HG03432 (cell line): ENCODE results near the gene CACNA1I.
"Not testable (repeated sequence)": the region's sequence is repeated elsewhere in the genome, so short reads cannot be mapped to it uniquely, and the experiment has no call there.

Experiments
- ATAC-seq: cut with Tn5 transposase; IDR thresholded peaks from one replicate; pipeline ENCODE4 v1.9.1; 2021; ENCODE audit warnings: mild to moderate bottlenecking, moderate library complexity; ENCODE audit not compliant: unreplicated experiment

CACNA1I gene

DNA sequence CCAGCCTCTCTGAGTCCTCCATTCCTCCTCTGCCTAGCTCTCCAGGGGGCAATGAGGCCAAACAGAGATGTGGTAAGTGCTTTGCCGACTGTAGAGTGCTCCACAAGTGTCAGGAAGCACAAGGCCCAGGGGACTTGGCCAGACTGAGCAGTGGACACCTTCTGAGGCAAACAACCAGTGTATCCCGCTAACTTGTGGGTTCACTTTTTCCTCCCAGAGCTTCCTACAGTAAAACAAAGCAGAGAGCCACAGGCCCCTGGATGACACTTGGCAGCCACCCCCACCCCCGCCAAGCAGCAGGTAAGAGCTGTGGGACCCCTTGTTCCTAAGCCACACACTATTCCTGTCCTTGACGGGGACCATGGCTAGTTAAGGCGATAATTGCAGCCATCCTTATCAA lies 160.9 kb downstream of the CACNA1I start:
- ATAC-seq, result no peak

DNA sequence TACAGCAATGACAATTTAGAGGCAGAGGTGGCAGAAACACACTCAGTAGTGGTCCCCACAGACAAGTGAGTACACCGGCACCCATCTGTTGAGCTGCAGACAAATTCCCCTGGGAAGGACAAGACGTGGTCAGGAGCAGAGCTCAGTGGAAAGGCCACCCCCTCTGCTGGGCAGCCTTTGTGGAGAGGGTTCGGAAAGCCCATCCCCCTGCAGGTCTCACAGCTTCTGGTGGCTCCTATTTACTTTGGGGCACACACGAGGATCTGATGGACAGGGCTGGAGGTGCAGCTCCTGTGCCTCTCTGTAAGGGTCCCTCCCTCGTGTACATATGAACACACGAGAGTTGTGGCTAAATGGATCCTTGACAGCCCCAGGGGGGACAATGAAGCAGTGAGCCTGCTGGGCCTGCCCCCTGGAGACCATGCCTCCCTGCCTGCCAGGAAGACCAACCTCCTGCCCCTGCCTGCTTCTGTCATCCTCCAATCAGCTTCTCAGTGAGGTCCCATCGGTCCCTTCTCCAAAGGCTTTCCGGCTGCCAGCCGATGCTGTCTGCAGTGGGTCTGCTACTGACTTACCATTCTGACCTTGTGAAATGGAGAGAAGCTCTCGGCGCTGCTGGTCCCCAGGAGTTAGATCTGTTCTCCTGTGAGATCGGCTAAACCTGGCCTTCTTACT lies 161.5 kb downstream of the CACNA1I start:
- ATAC-seq, result no peak

DNA sequence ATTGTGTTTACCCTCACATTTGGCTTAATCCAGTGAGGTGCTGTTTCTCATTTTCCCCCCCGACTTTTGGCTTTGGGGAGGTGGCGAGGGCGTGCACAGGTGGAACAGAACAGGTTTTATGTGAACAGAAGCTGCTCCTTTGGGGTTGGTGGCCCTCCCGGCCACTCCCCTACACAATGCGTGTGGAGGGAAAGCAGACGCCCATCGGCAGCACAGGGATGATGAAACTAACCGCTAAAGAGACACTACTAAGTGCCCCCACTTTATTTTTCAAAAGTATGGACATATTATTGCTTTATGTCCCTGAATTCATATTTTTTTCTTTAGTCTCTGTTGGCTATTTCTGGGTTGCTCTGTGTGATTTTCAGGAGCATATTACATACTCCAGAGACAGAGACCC lies 162.1 kb downstream of the CACNA1I start:
- no peak for ATAC-seq

DNA sequence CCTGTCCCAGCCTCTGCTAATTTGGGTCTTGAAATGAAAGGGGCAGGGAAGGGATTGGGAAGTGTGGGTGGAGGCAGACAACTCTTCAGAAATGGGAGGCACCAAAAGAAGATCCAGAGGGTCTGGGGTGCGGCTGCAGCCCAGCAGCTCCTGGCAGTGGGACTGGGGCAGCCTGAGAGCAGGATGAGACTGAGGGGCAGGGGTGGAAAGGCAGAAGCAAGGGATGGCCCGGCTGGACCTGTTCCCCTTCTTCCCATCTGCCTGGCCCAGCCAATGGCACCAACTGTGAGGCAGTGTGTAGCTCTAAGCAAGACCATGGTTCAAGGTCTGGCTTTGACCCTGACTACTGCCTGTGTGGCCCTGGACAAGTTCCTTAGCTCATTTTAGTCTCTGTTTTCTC lies 162.6 kb downstream of the CACNA1I start:
- ATAC-seq, result no peak

DNA sequence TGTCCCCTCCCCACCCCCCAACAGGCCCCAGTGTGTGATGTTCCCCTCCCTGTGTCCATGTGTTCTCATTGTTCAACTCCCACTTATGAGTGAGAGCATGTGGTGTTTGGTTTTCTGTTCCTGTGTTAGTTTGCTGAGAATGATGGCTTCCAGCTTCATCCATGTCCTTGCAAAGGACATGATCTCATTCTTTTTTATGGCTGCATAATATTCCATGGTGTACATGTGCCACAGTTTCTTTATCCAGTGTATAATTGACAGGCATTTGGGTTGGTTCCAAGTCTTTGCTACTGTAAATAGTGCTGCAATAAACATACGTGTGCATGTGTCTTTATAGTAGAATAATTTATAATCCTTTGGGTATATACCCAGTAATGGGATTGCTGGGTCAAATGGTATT lies 163.5 kb downstream of the CACNA1I start:
- ATAC-seq, result not testable (repeated sequence)

DNA sequence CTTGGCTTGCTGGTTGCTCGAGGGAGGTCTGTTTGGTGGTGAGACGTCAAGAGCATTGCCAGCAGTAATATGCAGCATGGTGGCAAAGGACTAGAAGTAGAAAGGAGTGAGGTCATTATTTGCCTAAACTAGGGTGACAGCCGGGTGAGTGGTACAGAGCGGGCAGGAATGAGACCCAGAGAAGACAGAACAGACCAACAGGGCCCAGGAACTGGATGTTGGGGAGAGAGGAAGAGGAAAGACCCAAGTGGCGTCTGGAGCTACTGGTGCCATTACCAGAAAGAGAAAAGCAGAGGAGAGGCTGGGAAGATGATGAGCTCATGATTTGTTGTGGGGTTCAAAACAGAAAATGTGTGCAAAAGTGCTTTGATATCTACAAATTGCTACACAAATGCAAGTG lies 164.3 kb downstream of the CACNA1I start:
- ATAC-seq, result no peak

DNA sequence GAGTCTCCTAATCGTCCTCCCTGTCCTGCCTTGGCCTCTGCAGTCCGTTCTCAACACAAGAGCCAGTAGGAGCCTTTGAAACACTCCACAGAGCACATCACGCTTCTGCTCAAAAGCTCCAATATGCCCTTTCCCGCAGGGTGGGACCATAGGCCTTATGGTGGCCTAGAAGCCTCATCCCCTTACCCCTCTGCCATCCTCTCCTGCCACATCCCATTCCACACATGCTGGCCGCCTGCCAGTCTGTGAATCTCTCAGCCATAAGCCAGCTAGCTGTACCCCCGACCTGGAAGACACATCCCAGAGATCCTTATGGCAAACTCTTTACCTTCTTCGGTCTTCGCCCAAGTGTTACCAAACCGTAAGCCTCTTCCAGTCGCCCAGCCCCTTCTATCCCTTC lies 165.2 kb downstream of the CACNA1I start:
- ATAC-seq, result no peak

DNA sequence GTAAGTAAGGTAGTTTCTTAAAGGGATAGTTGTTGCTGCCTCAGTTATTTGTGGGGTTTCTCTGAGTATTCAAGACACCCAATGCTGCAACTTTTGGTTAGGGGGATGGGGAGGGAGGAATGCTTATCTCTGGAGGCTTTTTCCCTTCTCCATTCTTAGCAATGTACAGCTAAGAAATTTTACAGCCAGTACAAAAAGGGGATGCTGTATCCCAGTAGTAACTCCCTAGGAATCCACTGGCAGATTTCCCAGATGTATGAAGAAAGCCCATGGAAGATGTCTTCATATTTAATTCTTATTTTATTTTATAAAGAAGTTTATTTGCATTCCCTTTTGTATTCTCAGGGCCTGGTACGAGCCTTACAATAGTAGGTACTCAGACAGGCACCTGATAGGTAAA lies 168.2 kb downstream of the CACNA1I start:
- ATAC-seq, result no peak
